Inflammatory macrophage (primary cell): Measurements from ENCODE around the gene BAD.

Experiments
- DNase-seq, 2 donors: peaks; one replicate each; pipeline ENCODE4 v3.0.0-alpha.2; 2020 to 2022

BAD gene

GRCh38 chr11:64227405-64227956 lies 57.0 kb downstream of the BAD start:
- DNase-seq, result no peak

DNA sequence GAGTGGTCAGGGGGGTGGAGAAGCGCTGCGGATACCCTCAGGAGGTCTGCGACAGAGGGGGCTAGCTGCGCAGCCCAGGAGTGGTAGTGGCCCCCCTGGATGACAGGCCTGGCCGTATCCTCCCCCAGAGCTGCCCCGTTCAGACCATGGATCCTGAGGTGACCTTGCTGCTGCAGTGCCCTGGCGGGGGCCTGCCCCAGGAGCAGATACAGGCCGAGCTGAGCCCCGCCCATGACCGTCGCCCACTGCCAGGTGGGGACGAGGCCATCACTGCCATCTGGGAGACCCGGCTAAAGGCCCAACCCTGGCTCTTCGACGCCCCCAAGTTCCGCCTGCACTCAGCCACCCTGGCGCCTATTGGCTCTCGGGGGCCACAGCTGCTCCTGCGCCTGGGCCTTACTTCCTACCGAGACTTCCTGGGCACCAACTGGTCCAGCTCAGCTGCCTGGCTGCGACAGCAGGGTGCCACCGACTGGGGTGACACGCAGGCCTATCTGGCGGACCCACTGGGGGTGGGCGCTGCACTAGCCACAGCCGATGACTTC lies 57.9 kb downstream of the BAD start:
- DNase-seq, result peak; percentile 82 to 93

- DNase-seq, result peak; percentile 92 to 94
Observed at GRCh38 chr11:64225608-64226506, 58.6 kb downstream of the BAD start, which contains the start of the genes NUDT22 and TRPT1. Gene NUDT22, plus strand, starts transcription at chr11:64226274. Its CDS starts 379 bp downstream, at chr11:64226653. Gene TRPT1, minus strand, starts transcription at chr11:64226186. Its CDS starts 326 bp downstream, at chr11:64225860.

GRCh38 chr11:64224891-64225607 lies 59.4 kb downstream of the BAD start:
- DNase-seq, result peak in 1 of 2 donors; percentile 55

DNA sequence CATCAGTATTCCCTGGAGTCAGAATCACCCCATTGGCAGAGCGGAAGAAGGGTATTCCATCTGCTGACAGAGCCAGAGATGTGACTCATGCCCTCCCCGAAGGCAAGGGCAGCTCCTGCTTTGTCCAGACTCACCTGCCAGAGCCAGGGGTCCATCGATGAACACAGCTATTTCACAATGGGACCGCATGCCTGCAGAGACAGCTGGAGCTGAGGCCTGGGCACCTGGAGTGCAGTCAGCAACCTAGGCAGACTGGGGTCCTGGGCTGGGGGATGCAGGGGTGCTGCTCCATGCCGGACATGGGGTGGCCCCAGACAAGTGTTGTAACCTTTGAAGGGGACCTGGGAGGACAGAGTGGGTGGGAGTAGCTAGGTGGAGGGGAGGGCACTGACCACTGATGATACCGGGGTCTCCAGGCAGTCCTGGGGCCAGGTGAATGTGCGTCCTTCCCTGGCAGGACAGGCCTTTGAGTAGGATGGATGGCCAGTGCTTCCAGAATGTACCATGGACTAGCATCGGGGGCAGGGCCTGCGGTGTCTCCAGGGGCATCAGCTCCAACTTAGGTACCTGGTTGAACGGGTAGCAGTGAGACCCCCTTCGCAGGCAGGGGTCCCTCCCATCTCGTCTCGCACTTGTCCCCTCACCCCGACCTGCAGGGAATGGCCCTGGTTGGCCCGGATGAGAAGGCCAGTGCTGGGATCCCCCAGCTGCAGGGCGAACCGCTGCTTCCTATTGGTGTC lies 60.1 kb downstream of the BAD start:
- DNase-seq, result no peak

DNA sequence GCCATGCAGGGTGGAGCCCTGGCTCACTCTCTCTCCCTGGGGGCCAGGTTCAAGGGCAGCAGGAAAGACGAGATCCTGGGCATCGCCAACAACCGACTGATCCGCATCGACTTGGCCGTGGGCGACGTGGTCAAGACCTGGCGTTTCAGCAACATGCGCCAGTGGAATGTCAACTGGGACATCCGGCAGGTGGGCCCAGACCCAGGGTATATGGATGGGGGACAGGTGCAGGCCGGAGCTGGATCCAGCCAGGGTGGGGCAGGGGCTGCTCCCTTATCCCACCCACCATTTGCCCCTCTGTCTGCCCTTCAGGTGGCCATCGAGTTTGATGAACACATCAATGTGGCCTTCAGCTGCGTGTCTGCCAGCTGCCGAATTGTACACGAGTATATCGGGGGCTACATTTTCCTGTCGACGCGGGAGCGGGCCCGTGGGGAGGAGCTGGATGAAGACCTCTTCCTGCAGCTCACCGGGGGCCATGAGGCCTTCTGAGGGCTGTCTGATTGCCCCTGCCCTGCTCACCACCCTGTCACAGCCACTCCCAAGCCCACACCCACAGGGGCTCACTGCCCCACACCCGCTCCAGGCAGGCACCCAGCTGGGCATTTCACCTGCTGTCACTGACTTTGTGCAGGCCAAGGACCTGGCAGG lies 61.3 kb downstream of the BAD start:
- no peak for DNase-seq

DNA sequence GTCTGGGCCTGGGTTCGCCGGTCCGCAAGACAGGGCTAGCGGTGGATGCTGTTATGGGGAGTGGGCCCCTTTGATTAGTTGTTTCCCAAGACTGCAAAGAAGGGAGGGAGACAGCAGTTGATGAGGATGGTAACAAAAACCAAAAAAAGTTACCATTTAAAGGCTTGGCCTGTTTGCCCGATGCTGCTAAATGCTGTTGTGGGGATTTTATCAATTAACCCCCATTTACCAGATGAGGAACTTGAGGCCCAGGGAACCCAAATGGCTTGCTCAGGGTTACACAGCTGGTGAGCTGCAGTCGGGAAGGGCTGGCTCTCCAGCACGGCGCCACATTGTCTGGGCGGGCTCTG lies 61.8 kb downstream of the BAD start:
- DNase-seq, result no peak

- DNase-seq, result no peak
Observed at GRCh38 chr11:64220798-64221197, 63.7 kb downstream of the BAD start.

DNA sequence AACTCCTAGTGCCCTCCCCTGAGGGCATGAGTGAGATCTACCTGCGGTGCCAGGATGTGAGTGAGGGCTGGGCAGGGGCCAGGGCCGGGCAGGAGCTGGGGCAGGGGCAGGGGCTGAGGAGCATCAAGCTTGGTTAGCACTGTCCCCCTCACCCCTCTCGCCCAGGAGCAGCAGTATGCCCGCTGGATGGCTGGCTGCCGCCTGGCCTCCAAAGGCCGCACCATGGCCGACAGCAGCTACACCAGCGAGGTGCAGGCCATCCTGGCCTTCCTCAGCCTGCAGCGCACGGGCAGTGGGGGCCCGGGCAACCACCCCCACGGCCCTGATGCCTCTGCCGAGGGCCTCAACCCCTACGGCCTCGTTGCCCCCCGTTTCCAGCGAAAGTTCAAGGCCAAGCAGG lies 64.2 kb downstream of the BAD start:
- no peak for DNase-seq
